NCI-H1436 (cell line): Measurements from ENCODE around the gene RAB3B.
"Not testable (repeated sequence)": the region's sequence is repeated elsewhere in the genome, so short reads cannot be mapped to it uniquely, and the experiment has no call there.

ENCODE experiments used
- DNase-seq: peaks from one replicate; lab custom pipeline; 2025; lab: John Stamatoyannopoulos, UW

RAB3B gene

GRCh38 chr1:51989582-51990477, 670 bp downstream of the RAB3B start:
- no peak for DNase-seq

DNA sequence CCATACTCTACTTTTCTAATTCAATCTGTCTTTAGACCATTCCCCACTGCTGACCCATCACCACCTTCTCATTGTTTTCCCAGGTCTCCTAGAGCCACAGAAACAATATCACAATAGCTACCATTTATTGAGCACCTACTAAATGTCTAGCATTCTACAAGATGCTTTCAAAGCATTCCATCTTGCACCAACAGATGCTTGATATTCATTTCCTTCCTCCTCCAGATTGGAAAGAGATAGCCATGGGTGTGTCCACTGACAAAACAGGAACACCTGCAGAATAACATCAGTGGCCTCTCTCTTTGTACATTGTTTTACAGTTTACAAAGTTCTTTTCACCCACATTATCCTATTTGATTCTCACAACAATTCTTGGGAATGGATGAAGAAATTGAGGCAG, 2.2 kb downstream of the RAB3B start:
- DNase-seq: no peak

DNA sequence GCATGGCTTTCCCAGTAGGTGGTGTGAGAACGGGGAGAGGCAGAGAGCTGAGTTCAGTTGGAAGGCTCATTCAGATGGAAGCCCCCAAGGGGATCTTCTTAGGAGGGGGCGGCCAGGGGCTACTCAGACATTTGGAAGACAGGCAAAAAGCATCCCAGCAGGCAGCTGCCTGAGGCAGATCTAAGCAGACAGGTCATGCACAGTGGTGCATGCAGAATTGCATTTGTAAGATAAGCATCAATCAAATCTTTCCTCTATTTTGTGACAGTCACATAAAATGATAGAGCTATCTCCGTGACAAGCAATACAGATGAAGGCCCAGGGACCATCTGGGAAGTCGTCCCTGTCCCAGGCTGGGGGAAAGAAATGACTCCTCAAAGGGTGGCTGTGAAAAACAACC, 3.8 kb downstream of the RAB3B start:
- no peak for DNase-seq

- DNase-seq: no peak
Measured at GRCh38 chr1:51982161-51982560, 8.3 kb downstream of the RAB3B start.

DNA sequence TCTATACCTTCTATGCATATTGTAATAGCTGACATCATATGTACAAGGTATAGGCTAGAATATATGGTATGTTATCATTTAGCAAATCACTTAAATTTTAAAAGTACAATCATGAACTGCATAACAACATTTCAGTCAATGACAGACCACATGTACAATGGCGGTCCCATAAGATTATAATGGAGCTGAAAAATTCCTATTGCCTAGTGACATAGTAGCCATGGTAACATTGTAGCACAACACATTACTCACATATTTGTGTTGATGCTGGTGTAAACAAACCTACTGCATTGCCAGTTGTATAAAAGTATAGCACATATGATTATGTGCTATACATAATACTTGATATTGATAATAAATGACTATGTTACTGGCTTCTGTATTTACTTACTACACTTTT, 8.9 kb downstream of the RAB3B start:
- no peak for DNase-seq

- DNase-seq: no peak
Measured at GRCh38 chr1:51978099-51978498, 12.4 kb downstream of the RAB3B start.

DNA sequence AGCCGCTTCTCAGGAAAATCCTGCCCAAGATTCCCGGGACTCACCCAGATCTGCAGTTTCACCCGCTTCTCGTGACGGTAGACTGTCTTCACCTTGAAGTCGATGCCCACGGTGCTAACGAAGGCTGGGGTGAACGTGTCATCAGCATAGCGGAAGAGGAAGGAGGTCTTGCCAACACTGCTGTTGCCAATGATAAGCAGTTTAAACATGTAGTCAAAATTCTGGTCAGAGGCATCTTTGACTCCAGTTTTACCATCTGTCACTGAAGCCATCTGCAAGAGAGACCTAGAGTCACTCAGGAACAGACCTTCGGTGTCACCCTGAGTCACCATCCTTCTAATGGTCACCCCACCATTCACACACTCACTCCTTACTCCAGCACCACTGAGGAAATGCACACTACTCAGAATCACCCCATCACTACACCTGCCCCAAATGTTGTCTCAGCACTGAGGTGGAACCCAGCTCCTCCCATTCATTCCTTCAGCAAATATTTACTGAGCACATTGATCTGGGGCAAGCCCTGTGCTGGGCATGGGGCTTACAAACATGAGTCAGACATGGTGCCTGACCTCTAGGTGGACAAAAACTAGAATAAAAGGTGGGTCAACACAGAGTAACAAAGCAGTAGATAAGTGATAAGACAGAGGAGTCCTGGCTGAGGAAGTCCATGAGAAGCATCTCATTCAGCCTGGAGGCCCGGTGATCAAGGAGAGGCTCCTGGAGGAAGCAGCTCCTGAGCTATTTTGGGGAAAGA, 13.5 kb downstream of the RAB3B start:
- no peak for DNase-seq

- DNase-seq: peak; percentile 87
Measured at GRCh38 chr1:51973587-51974474, 16.7 kb downstream of the RAB3B start.

DNA sequence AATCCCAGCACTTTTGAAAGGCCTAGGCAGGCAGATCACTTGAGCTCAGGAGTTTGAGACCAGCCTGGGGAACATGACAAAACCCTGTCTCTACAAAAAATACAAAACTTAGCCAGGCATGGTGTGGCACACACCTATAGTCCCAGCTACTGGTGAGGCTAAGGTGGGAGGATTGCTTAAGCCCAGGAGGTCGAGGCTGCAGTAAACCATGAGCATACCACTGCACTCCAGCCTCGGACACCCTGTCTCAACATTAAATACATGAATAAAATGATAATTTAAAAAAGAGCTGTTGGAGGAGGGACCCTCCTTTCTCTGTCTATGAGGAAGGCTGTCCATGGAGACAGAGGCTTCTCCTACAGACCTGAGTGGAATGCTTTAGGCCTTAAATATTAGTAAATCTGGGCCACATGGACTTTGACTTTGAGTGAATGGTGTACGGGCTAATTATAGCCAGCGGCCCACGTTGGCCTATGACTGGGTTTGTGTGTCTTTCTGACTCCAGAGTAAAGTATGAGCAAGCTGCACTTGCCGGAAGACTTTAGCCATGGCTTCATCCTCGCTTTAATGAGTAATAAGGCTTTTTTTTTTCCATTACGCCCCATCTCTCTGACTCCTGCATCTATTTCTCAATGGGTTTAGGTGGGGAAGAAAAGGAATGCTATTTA, 21.3 kb downstream of the RAB3B start:
- no peak for DNase-seq

DNA sequence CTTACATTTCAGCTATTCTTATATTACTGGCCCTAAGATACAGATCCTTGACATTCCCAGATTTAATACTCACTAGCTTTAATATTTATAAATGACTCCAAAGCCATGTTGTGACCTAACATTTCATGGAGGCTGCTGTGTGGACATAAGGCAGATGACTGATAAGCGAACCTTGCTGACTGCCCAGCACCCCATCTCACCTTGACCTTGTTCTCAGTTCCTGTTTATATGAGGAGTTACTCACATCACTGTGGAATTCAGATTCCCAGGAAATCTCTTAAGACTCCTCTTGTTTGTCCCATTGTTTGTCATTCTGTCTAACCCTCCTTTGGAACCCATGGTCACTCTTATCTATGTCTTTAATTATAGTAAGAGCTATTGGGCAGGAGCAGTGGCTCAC, 21.9 kb downstream of the RAB3B start:
- DNase-seq: no peak

GRCh38 chr1:51967213-51967791, 23.2 kb downstream of the RAB3B start:
- not testable (repeated sequence) for DNase-seq

DNA sequence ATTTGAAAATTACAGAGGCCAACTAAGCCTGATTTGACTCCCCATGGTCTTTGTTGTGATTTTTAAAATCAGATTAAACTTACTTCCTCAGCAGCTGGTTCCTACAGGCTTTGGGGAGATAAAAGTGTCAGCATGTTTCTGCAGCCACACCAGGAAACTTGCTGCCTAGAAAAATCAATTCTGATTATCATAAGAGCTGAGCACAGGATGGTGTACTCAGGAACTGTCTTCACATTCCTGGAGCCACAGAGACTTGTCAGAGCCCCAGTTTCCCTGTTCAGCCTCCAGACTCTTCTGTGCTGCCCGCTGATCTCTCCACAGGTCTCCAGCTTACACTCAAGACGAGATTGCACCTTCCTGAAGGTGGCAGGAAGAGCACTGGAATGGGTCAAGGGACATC, 23.9 kb downstream of the RAB3B start:
- DNase-seq: no peak

DNA sequence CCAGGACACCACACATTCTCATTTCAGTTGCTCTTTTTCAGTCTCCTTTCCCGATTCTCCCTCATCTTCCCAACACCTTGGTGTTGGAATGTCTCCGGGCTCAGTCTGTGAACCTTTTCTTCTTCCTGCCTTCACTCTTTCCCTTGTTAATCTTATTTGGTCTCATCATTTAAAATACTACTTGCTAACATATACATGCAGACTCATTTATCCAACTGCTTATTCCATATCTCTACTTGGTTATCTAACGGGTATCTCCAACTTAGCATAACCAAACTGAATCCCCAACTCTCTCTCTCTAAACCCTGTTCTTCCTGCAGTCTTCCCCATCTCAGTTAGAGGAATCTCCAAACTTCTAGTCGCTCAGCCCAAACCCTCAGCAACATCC, 26.2 kb downstream of the RAB3B start:
- DNase-seq: no peak

GRCh38 chr1:51963592-51964308, 26.8 kb downstream of the RAB3B start:
- DNase-seq: peak; percentile 75

GRCh38 chr1:51962486-51963356, 27.8 kb downstream of the RAB3B start:
- DNase-seq: no peak

DNA sequence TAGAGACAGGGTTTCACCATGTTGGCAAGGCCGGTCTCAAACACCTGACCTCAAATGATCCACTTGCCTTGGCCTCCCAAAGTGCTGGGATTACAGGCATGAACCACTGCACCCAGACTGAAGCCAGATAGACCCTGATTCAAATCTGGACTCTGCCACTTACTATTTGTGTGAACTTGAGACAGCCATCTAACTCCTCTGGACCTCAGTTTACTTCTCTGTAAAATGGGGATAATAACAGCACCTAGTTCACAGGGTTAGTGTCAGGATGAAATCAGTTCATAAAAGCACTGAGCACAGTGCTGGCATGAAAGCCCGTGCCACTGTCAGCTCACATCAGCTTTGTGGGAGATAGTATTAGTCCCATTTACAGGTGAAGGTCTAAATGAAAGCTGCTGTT, 28.5 kb downstream of the RAB3B start:
- DNase-seq: no peak

DNA sequence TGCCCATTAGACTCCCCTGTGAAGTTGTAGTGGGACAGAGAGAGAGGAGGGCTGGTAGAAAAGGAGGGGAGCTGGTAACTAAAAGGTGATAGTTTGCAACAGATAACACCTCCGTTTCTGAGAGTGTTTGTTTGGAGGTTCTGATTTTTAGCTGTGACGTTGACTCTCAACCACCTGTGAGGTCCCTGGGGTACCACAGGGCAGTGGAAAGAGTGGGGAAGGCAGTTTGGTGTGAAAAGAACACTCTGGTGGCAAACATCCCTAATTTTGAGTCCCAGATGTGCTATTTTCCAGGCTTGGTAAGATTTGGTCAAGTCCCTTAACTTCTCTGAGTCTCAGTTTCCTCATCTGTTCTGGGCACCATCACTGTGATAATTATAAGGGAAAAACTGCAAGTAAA, 29.3 kb downstream of the RAB3B start:
- DNase-seq: no peak

GRCh38 chr1:51960262-51960661, 30.2 kb downstream of the RAB3B start:
- peak; percentile 42 for DNase-seq

GRCh38 chr1:51958824-51959223, 31.7 kb downstream of the RAB3B start:
- no peak for DNase-seq

GRCh38 chr1:51957618-51958017, 32.9 kb downstream of the RAB3B start:
- DNase-seq: peak; percentile 88
